HG02970 (cell line): ENCODE measurements around the gene EGR4.
A peak's percentile ranks its signal among the peaks of the same experiment; 100 is the strongest.

Experiments
- ATAC-seq: cut with Tn5 transposase; IDR thresholded peaks from one replicate; pipeline ENCODE4 v1.9.1; 2021; ENCODE audit warnings: mild to moderate bottlenecking, moderate library complexity, moderate number of reproducible peaks; ENCODE audit not compliant: unreplicated experiment, low FRiP score

Gene EGR4

GRCh38 chr2:73293534-73294171, at the start of gene EGR4:
EGR4 (minus strand) TSS chr2:73293548; CDS start chr2:73293317, 231 bp downstream.
- peak; percentile 87 for ATAC-seq

GRCh38 chr2:73341039-73341438, 47.7 kb upstream of the EGR4 start:
- ATAC-seq = no peak

DNA sequence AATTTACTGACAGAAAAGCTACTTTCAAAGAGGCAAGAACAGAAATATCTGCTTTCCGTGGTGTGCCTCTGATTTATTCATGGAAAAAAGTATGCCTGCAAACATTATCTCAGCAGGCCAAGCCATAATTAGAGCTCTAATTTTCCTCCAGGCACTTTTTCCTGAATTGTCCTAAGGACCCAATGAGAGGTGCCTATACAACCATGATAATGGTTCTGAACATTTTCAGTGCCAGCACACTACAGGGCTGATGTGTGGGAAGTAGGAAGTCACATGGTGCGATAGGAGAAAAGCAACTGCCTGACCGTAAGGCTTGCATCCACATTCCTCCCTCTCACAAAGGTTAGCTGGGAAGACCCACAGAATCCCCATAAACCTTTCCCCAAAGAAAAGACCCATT, 45.9 kb upstream of the EGR4 start:
- no peak for ATAC-seq

DNA sequence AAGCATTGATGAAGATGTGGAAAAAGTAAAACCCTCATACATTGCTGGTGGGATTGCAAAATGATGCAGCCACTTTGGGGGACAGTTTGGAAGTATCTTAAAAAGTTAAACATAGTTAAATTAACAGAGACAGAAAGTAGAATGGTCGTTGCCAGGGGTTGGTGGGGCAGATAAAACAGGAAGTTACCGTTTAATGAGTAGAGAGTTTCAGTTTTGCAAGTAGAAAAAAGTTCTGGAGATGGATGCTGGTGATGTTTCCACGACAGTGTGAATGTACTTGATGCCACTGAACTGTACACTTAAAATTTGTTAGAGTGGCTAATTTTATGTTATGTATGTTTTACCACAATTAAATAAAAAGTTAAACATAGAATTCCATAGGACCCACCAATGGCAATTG, 44.5 kb upstream of the EGR4 start:
- no peak for ATAC-seq

DNA sequence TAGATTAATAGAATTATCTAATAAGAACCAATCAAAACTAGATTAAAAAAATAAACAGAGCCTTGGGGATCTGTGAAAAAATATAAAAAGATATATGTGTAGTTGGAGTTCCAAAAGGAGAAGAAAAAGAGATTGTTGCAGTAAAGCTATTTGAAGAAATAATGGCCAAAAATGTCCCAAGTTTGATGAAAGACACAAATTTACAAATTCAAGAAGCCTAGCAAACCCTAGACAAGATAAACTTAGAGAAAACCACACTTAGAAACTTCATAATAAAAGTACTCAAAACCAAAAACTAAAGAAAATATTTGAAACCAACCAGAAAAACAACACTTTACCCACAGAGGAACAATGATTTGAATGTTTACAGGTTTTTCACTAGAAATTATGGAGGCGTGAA, 41.3 kb upstream of the EGR4 start:
- no peak for ATAC-seq

GRCh38 chr2:73334045-73334444, 40.7 kb upstream of the EGR4 start:
- ATAC-seq = no peak

GRCh38 chr2:73333564-73333963, 40.2 kb upstream of the EGR4 start:
- no peak for ATAC-seq

DNA sequence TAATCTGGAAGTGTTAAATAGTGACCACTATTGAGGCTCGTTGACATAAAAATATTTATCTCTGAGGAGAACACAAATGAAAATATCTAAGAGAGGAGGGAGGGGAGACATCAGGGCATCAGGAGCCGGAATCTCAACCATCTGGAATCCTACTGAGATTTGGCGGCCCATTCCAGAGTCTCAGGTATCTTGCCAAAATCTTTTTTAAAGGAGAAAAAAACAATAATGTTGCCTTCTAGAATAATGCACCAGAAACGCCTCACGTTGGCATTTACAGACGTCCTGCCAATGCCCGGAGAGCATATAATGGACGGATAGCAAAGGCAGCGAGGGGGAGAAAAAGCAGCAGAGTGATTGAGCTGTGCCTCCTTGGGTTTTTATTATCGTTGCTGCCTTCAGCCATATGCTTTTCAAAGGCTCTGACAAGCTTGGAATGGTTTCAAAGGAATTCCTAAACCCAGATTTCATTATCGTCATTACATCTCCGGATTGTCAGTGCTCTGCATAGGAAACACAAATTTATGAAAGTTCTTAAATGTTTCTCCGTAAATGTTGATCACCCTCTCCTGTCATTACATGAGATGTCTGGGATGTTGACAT, 30.9 kb upstream of the EGR4 start:
- ATAC-seq = no peak

GRCh38 chr2:73323551-73323950, 30.2 kb upstream of the EGR4 start:
- ATAC-seq = no peak

DNA sequence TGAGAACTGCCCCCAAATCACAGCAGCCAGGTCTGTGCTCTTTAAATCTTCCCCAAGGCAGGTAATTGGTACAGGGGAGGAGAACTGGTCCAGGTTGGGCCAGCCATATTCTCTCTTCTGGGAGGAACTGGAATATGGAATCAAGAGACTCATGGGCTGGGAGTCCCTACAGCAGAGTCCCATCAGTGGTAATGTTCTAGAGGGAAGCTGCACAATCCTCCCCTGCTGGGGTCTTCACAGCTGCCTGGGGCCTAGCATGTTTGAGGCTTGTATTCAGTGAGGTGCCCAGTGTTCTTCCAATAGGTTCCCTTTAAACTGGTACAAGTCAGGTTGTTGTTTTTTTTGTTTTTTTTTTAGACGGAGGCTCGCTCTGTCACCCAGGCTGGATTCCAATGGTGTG, 21.1 kb upstream of the EGR4 start:
- no peak for ATAC-seq

- ATAC-seq = no peak
Measured at GRCh38 chr2:73307720-73308119, 14.4 kb upstream of the EGR4 start.

- ATAC-seq = no peak
Measured at GRCh38 chr2:73301636-73302035, 8.3 kb upstream of the EGR4 start.

DNA sequence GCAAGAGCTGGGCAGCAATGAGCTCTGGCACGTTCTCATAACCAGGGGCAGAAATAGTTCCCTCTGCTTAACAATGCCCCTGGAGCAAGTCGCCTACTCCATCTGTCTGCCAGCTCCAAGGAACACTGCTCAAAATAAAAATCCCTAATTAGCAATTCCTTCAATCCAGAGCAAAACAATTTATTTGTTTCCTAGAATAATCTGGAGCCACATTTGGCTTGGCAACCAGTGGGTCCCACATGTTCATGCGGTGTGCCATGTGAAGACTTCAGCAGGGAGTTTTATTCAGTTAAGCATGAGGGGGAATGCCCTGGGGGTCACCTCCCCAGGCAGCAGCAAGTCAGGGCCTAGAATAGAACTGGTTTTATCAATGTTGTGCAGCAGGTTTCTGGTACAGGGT, 7.6 kb upstream of the EGR4 start:
- no peak for ATAC-seq

DNA sequence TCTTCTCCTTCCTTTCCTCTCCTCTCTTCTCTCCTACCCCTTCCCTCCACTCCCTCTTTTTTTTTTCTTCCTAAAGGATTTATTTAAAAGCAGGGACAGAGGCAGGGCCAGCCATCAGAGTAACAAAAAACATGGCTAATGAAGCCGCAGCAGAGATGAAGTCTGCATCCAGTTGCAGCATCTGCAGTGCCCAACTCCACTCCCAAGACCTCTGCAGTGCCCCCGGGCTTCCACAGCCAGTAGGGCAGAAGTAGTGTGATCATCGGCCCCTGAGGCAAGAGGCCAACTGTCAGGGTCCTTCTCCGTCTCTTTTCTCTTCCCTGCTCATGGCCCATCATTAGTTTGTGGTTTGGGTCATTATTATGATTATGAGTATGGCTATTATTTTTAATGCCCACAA, 4.2 kb upstream of the EGR4 start:
- no peak for ATAC-seq

- ATAC-seq = no peak
Measured at GRCh38 chr2:73297151-73297559, 3.8 kb upstream of the EGR4 start.

- no peak for ATAC-seq
Measured at GRCh38 chr2:73295751-73296400, 2.5 kb upstream of the EGR4 start.

- no peak for ATAC-seq
Measured at GRCh38 chr2:73294239-73294638, 891 bp upstream of the EGR4 start.

- ATAC-seq = no peak
Measured at GRCh38 chr2:73292906-73293533, 328 bp downstream of the EGR4 start.

DNA sequence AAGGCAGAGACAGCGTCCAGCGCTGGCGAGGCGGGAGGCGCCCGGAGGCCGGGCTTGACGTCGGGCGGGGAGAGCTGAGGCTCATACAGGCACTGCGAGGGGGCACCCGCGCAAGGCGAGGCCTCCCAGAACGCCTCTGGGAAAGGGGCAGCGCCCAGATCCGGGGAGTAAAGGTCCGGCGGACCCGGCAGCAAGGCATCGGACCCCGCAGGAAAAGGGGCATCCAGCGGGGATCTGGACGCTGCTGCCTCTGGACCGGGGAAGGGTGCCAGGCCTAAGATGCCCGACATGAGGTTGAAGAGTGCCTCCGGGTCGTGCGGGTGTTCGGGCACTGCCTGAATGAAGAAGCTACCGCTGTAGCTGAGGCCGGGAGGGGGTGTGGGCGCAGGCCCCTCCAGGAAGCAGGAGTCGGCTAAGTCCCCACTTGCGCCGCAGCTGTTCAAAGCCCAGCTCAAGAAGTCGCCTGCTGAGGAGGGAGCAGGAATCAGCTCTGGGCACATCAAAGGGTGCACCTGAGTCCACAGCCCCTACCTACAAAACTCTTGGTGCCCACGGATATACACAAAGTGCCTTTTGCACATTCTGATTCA, 937 bp downstream of the EGR4 start:
- ATAC-seq = no peak

GRCh38 chr2:73291461-73292315, 1.7 kb downstream of the EGR4 start:
- ATAC-seq = no peak
